Upper lobe of right lung (tissue), 1 donor: ENCODE measurements around the gene GEMIN4. TPM values are rescaled to one million over a fixed set of nuclear protein-coding genes. Genes with fewer than 3 reads are reported as not detected.

Source experiments
- ATAC-seq: fragments of 200-7000 bp; cut with Tn5 transposase; one replicate; pipeline ENCODE4 v1.9.1; 2020; ENCODE audit warnings: mild to moderate bottlenecking, moderate library complexity
- DNase-seq: peaks from one replicate; pipeline ENCODE4 v3.0.0-alpha.2; 2020
- H3K27ac ChIP-seq: fragments of 200-600 bp; one replicate; pipeline ENCODE4 v1.8.0; 2022
- H3K27me3 ChIP-seq: fragments of 200-600 bp; one replicate; pipeline ENCODE4 v1.8.0; 2022; ENCODE audit warnings: mild to moderate bottlenecking
- H3K36me3 ChIP-seq: fragments of 200-600 bp; one replicate; pipeline ENCODE4 v1.8.0; 2022
- H3K4me1 ChIP-seq: fragments of 200-600 bp; one replicate; pipeline ENCODE4 v1.8.0; 2022
- H3K4me3 ChIP-seq: fragments of 200-600 bp; one replicate; pipeline ENCODE4 v1.8.0; 2022; ENCODE audit warnings: mild to moderate bottlenecking
- H3K9me3 ChIP-seq: fragments of 200-600 bp; one replicate; pipeline ENCODE4 v1.8.0; 2022
- CTCF ChIP-seq: fragments of 200-600 bp; IDR thresholded peaks from one replicate; pipeline ENCODE4 v1.8.0; 2022; ENCODE audit warnings: antibody characterized with exemption
- intact Hi-C: fragments of 100-400 bp; cut with DNase I; formaldehyde crosslinking; loops from one replicate; pipeline ENCODE4 v1.11.0; 2022
- total RNA-seq: library from RNA; stranded (reverse); fragmentation: NEBNext Ultra II Directional; extraction: Animal tissue kit (Norgen Biotek cat#: 25700); gene quantifications from one replicate; pipeline ENCODE4 v1.2.1, GENCODE V29; 2021
- donor health status: DM: no; HTN: yes; CAD: no; lungs with severe emphysema.

GEMIN4 gene
- total RNA-seq, 1 donor from 2014 or later = 23.0 TPM

DNA sequence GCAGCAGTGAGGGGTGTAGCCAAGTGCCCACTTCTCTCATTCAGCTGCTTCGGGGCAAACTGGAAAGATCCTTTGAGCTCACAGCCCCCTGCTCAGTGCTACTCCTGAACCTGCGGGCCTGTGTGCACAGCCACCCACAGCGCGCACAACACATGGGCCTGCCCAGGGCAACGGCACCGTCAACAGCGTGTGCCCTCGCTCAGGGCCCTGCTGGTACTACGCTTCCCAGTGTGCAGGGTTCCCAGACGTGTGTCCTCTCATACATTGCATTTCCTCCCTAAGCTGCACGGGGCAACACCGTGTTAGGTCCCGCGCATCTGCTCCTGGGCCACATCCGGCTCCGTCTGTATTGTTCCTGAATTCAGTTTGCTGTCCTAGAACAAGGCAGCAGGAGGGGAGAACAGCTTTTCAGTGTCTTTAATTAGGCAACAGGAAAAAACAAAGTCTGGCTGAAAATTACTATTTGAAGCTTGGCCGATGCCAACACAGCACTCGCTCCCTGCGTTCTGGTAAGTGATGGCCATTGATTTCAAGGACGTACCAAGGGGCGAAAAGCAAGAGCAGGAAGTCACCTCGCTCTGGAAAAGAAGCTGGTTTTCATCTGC lies 45.3 kb upstream of the GEMIN4 start:
- H3K27ac ChIP-seq = peak overlapping the region; percentile 3
- peaks cover 5% of the 10 kb centered on the region for H3K36me3 ChIP-seq
- DNase-seq (no peak), ATAC-seq (peak; percentile 26)
- H3K9me3 ChIP-seq = no peaks in the 10 kb centered on the region
- intact Hi-C loops = no loop called here
- H3K4me1 ChIP-seq = peaks cover 14% of the 10 kb centered on the region
- H3K27me3 ChIP-seq = no peaks in the 10 kb centered on the region
- H3K4me3 ChIP-seq = no peak overlapping the region
- TF ChIP-seq CTCF = no peak

DNA sequence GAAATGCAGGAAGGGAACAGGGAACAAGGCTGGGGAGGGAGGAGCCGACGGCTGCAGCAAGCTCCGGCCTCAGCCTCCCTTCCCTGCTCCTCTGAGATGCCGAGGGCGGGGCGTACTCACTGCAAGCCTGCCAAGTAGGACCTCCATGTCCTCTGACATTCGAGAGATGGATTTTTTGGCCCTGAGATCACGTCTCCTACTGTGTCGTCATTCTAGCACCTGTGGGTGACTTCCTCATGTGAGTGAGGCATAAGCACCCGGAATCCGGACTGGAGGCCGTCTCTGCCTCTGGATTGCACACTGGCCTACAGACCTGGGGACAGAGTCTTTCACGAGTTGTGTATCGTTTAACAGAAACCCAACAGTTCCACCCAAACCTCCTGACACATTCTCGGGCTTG lies 44.5 kb upstream of the GEMIN4 start:
- intact Hi-C loops = no loop called here
- no peak for TF ChIP-seq CTCF
- ATAC-seq (no peak), DNase-seq (no peak)
- peaks cover 12% of the 10 kb centered on the region for H3K36me3 ChIP-seq
- H3K27ac ChIP-seq = no peak overlapping the region
- H3K4me1 ChIP-seq = peaks cover 14% of the 10 kb centered on the region
- no peaks in the 10 kb centered on the region for H3K9me3 ChIP-seq
- H3K4me3 ChIP-seq = no peak overlapping the region
- no peaks in the 10 kb centered on the region for H3K27me3 ChIP-seq

DNA sequence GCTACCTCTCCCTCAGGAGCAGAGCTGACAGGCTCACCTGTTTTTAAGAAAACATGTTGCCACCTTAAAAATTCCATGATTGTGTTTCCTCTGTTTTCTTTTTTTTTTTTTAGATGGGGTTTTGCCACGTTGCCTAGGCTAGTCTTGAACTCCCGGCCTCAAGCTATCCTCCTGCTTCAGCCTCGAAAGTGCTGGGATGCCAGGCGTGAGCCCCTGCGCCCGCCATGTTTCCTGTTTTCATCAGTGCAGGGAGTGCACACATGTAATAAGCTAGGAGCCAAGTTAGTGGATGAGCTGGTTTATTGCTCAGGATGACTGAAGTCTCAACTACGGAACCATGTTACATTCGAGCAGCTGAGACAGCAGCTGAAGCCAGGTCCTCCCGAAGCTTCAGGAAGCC lies 43.7 kb upstream of the GEMIN4 start:
- Histone ChIP-seq H3K27me3 (no peaks in the 10 kb centered on the region), H3K36me3 (peaks cover 18% of the 10 kb centered on the region), H3K4me3 (no peak overlapping the region), H3K9me3 (no peaks in the 10 kb centered on the region), H3K4me1 (peaks cover 14% of the 10 kb centered on the region), H3K27ac (peak overlapping the region; percentile 36)
- DNase-seq = no peak
- ATAC-seq = no peak
- no peak for TF ChIP-seq CTCF
- intact Hi-C loops = no loop called here

GRCh38 chr17:795276-795675 lies 43.2 kb upstream of the GEMIN4 start:
- no peaks in the 10 kb centered on the region for H3K9me3 ChIP-seq
- intact Hi-C loops = no loop called here
- ATAC-seq (no peak), DNase-seq (no peak)
- peaks cover 18% of the 10 kb centered on the region for H3K36me3 ChIP-seq
- H3K27ac ChIP-seq = peak overlapping the region; percentile 36
- H3K4me1 ChIP-seq = peaks cover 14% of the 10 kb centered on the region
- no peaks in the 10 kb centered on the region for H3K27me3 ChIP-seq
- TF ChIP-seq CTCF = no peak
- H3K4me3 ChIP-seq = peak overlapping the region; percentile 25

GRCh38 chr17:794876-795275 lies 42.8 kb upstream of the GEMIN4 start:
- intact Hi-C loops = loop anchor here (5.0 kb wide), 1 partner anchor 192 kb away; no protein-coding TSS in a partner anchor
- peak overlapping the region; percentile 25 for H3K4me3 ChIP-seq
- H3K4me1 ChIP-seq = peaks cover 14% of the 10 kb centered on the region
- peak; percentile 84 for DNase-seq
- H3K36me3 ChIP-seq = peaks cover 21% of the 10 kb centered on the region
- peak; percentile 84 for ATAC-seq
- H3K27me3 ChIP-seq = no peaks in the 10 kb centered on the region
- TF ChIP-seq CTCF = peak; percentile 80
- peak overlapping the region; percentile 36 for H3K27ac ChIP-seq
- no peaks in the 10 kb centered on the region for H3K9me3 ChIP-seq

- DNase-seq = no peak
- peaks cover 46% of the 10 kb centered on the region for H3K36me3 ChIP-seq
- no peaks in the 10 kb centered on the region for H3K9me3 ChIP-seq
- H3K27ac ChIP-seq = no peak overlapping the region
- no peak for TF ChIP-seq CTCF
- no peaks in the 10 kb centered on the region for H3K27me3 ChIP-seq
- ATAC-seq = no peak
- peaks cover 14% of the 10 kb centered on the region for H3K4me1 ChIP-seq
- no peak overlapping the region for H3K4me3 ChIP-seq
- intact Hi-C loops = loop anchor here (5.0 kb wide), 1 partner anchor 195 kb away; no protein-coding TSS in a partner anchor
Observed at GRCh38 chr17:792277-792676, 40.2 kb upstream of the GEMIN4 start.
